HCT116 (cell line): ENCODE measurements around the gene SENP3. TPM values are rescaled to one million over a fixed set of nuclear protein-coding genes. Genes with fewer than 3 reads are reported as not detected.

Experiments
- ATAC-seq: fragments of 200-7000 bp; cut with Tn5 transposase; 2 replicates; pipeline ENCODE4 v1.9.1; 2020; ENCODE audit warnings: mild to moderate bottlenecking, moderate library complexity
- BruUV-seq: library from RNA; stranded (reverse); fragments of 400-500 nt; replicated peaks from 2 replicates; lab custom pipeline; 2021; lab: Mats Ljungman, UMichigan
- CTCF ChIA-PET: fragments of 300-600 bp; sonication (Branson Sonifier 250); formaldehyde crosslinking; loops from one replicate; lab custom pipeline; 2021; ENCODE audit warnings: antibody characterized with exemption; lab: Charles Lee
- POLR2A ChIA-PET: fragments of 300-600, 350-600 bp; sonication (Branson Sonifier 250); formaldehyde crosslinking; loops from one replicate; lab custom pipeline; 2021; ENCODE audit warnings: antibody characterized with exemption; lab: Charles Lee
- RAD21 ChIA-PET, 2 experiments: fragments of 300-600 bp; sonication (Branson Sonifier 250); formaldehyde crosslinking; loops; one replicate each; lab custom pipeline; 2023; ENCODE audit warnings: low total read pairs in 2 of 2; ENCODE audit not compliant: uncharacterized antibody in 2 of 2, unreplicated experiment in 2 of 2, low non-redundant PET in 1 of 2; lab: Charles Lee
- DNase-seq: peaks from one replicate; pipeline ENCODE4 v3.0.0-alpha.2; 2010; ENCODE audit warnings: low read depth, low spot score
- H2AFZ ChIP-seq: fragments of 200-600 bp; shearing (Covaris generic), sonication (generic); 2 replicates; pipeline ENCODE4 v1.6.1; 2017; ENCODE audit warnings: low read depth, mixed run types, mixed read lengths, antibody characterized with exemption, low read length; ENCODE audit not compliant: poor library complexity, severe bottlenecking
- H3K27ac ChIP-seq: 2 replicates; pipeline ENCODE4 v1.5.1; 2012; ENCODE audit warnings: low read depth, low read length
- H3K27me3 ChIP-seq: fragments of 200-600 bp; sonication (generic); 2 replicates; pipeline ENCODE4 v1.6.1; 2016; ENCODE audit warnings: mixed run types, low read length, mixed read lengths; ENCODE audit not compliant: insufficient read depth
- H3K36me3 ChIP-seq, 2 experiments: fragments of 200-500 bp in 1 of 2; fragments of 200-600 bp in 1 of 2; sonication (Bioruptor generic) in 1 of 2; sonication (generic) in 1 of 2; 2 replicates each; pipeline versions ENCODE4 v1.5.1 to v1.6.1; 2014 to 2016; ENCODE audit warnings: low read length in 2 of 2, inconsistent platforms in 1 of 2, mixed read lengths in 1 of 2, mixed run types in 1 of 2; ENCODE audit not compliant: insufficient read depth in 2 of 2, control insufficient read depth in 1 of 2
- H3K4me1 ChIP-seq, 2 experiments: fragments of 200-600 bp in 1 of 2; sonication (generic) in 1 of 2; 2 replicates each; pipeline versions ENCODE4 v1.5.1 to v1.6.1; 2012 to 2017; ENCODE audit warnings: low read length in 2 of 2, inconsistent platforms in 1 of 2, mild to moderate bottlenecking in 1 of 2, mixed read lengths in 1 of 2, mixed run types in 1 of 2, moderate library complexity in 1 of 2; ENCODE audit not compliant: insufficient read depth in 2 of 2, control insufficient read depth in 1 of 2
- H3K4me2 ChIP-seq: fragments of 200-600 bp; sonication (generic); 2 replicates; pipeline ENCODE4 v1.6.1; 2017; ENCODE audit warnings: mixed run types, low read length, mixed read lengths
- H3K4me3 ChIP-seq, 2 experiments: fragments of 200-600 bp in 1 of 2; sonication (generic) in 1 of 2; replicated peaks in 1 of 2; 2 replicates each; pipeline ENCODE4 v1.5.1; 2011 to 2016; ENCODE audit warnings: low read length in 2 of 2, control low read depth in 1 of 2, low read depth in 1 of 2, mild to moderate bottlenecking in 1 of 2, mixed read lengths in 1 of 2, mixed run types in 1 of 2
- H3K79me2 ChIP-seq: fragments of 200-600 bp; sonication (generic); 2 replicates; pipeline ENCODE4 v1.6.1; 2017; ENCODE audit warnings: mild to moderate bottlenecking, mixed run types, low read length, moderate library complexity, mixed read lengths; ENCODE audit not compliant: insufficient read depth
- H3K9ac ChIP-seq: fragments of 200-600 bp; sonication (generic); 2 replicates; pipeline ENCODE4 v1.6.1; 2016; ENCODE audit warnings: low read length, mixed read lengths
- H3K9me2 ChIP-seq: fragments of 200-600 bp; sonication (generic), shearing (Covaris generic); 2 replicates; pipeline ENCODE4 v1.6.1; 2017; ENCODE audit warnings: mixed run types, mild to moderate bottlenecking, moderate library complexity; ENCODE audit not compliant: insufficient read depth
- H3K9me3 ChIP-seq, 2 experiments: fragments of 200-500 bp in 1 of 2; fragments of 200-600 bp in 1 of 2; sonication (Bioruptor generic) in 1 of 2; sonication (generic) in 1 of 2; 2 replicates each; pipeline ENCODE4 v1.6.1; 2014 to 2017; ENCODE audit warnings: low read length in 2 of 2, mixed read lengths in 2 of 2, inconsistent platforms in 1 of 2, low read depth in 1 of 2, mild to moderate bottlenecking in 1 of 2, mixed run types in 1 of 2, moderate library complexity in 1 of 2; ENCODE audit not compliant: control insufficient read depth in 1 of 2, insufficient read depth in 1 of 2
- H4K20me1 ChIP-seq: fragments of 200-600 bp; sonication (generic), shearing (Covaris generic); 2 replicates; pipeline ENCODE4 v1.6.1; 2017; ENCODE audit warnings: mixed run types, mild to moderate bottlenecking, moderate library complexity; ENCODE audit not compliant: insufficient read depth
- CBX3 ChIP-seq: IDR thresholded peaks from 2 replicates; pipeline ENCODE4 v1.6.1; 2012; ENCODE audit warnings: low read depth
- CTCF ChIP-seq, 3 experiments: fragments of 200-600 bp in 1 of 3; sonication (generic) in 1 of 3; IDR thresholded peaks in 2 of 3; conservative IDR thresholded peaks in 1 of 3; 2 replicates each; pipeline ENCODE4 v1.5.1; 2012 to 2017; ENCODE audit warnings: low read depth in 2 of 3, low read length in 2 of 3, antibody characterized with exemption in 1 of 3, borderline replicate concordance in 1 of 3, control low read depth in 1 of 3, mild to moderate bottlenecking in 1 of 3, mixed read lengths in 1 of 3, mixed run types in 1 of 3, moderate library complexity in 1 of 3; ENCODE audit not compliant: insufficient read depth in 1 of 3
- EGR1 ChIP-seq: IDR thresholded peaks from 2 replicates; pipeline ENCODE4 v1.6.1; 2012; ENCODE audit warnings: low read depth
- ELF1 ChIP-seq: IDR thresholded peaks from 2 replicates; pipeline ENCODE4 v1.6.1; 2012; ENCODE audit warnings: low read depth, borderline replicate concordance
- EZH2 ChIP-seq: fragments of 200-600 bp; sonication (generic); IDR thresholded peaks from 2 replicates; pipeline ENCODE4 v1.6.1; 2017; ENCODE audit warnings: antibody characterized with exemption, mixed run types
- FOSL1 ChIP-seq: IDR thresholded peaks from 2 replicates; pipeline ENCODE4 v1.6.1; 2012; ENCODE audit warnings: low read depth
- JUND ChIP-seq: IDR thresholded peaks from 2 replicates; pipeline ENCODE4 v1.6.1; 2012
- POLR2AphosphoS5 ChIP-seq: IDR thresholded peaks from 2 replicates; pipeline ENCODE4 v1.6.1; 2011; ENCODE audit warnings: mild to moderate bottlenecking, low read depth, low read length, moderate library complexity
- REST ChIP-seq: IDR thresholded peaks from 2 replicates; pipeline ENCODE4 v1.6.1; 2012; ENCODE audit warnings: low read depth
- TCF7L2 ChIP-seq: IDR thresholded peaks from 2 replicates; pipeline ENCODE4 v1.7.0; 2011; ENCODE audit warnings: borderline replicate concordance, inconsistent platforms; ENCODE audit not compliant: insufficient read depth, insufficient read length; ENCODE audit errors: extremely low read depth
- ZNF274 ChIP-seq: fragments of 200-500 bp; sonication (Bioruptor generic); IDR thresholded peaks from 2 replicates; pipeline ENCODE4 v1.6.1; 2014; ENCODE audit warnings: mild to moderate bottlenecking, low read depth, low read length, inconsistent platforms
- intact Hi-C: fragments of 100-400 bp; cut with micrococcal nuclease; formaldehyde crosslinking; loops from 2 replicates; pipeline ENCODE4 v1.10.0; 2022
- total RNA-seq: library from RNA; stranded (reverse); gene quantifications from one replicate; pipeline ENCODE4 v1.2.1, GENCODE V29; 2021; ENCODE audit not compliant: unreplicated experiment
- TF ChIP-seq, protein P1 (sequence below): IDR thresholded peaks from 2 replicates; pipeline ENCODE4 v1.6.1; 2011; ENCODE audit warnings: mild to moderate bottlenecking, low read length, moderate library complexity; ENCODE audit not compliant: insufficient replicate concordance; ENCODE audit errors: extremely low read depth
- TF ChIP-seq, protein P2 (sequence below): IDR thresholded peaks from 2 replicates; pipeline ENCODE4 v1.6.1; 2012

Gene SENP3
- total RNA-seq, 1 experiment from 2014 or later, result 73.8 TPM

DNA sequence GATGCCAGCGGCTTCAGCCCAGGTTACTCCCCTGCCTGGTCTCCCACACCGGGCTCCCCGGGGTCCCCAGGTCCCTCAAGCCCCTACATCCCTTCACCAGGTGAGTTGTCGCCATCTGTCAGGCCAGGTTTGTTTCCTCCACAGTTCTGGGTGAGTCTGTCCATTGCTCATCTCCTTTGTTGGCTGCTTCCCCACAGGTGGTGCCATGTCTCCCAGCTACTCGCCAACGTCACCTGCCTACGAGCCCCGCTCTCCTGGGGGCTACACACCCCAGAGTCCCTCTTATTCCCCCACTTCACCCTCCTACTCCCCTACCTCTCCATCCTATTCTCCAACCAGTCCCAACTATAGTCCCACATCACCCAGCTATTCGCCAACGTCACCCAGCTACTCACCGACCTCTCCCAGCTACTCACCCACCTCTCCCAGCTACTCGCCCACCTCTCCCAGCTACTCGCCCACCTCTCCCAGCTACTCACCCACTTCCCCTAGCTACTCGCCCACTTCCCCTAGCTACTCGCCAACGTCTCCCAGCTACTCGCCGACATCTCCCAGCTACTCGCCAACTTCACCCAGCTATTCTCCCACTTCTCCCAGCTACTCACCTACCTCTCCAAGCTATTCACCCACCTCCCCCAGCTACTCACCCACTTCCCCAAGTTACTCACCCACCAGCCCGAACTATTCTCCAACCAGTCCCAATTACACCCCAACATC is 48.7 kb upstream of the SENP3 start:
- no TSS peak for BruUV-seq
- intact Hi-C loops, result loop anchor here (5.0 kb wide), 1 partner anchor 174 kb away; the partner anchor contains the start of genes TP53 and WRAP53
- Histone ChIP-seq H3K27ac (no peak overlapping the region), H3K4me1 (no peaks in the 10 kb centered on the region), H3K9me3 (no peaks in the 10 kb centered on the region), H3K27me3 (no peaks in the 10 kb centered on the region), H3K79me2 (peaks cover 3% of the 10 kb centered on the region; the same call in 1 of the 2 replicates), H4K20me1 (no peaks in the 10 kb centered on the region), H3K9ac (no peak overlapping the region), H3K4me2 (no peak overlapping the region), H3K4me3 (no peak overlapping the region), H3K36me3 (peaks cover 41 to 65% of the 10 kb centered on the region in 2 experiments), H2AFZ (no peak overlapping the region), H3K9me2 (no peaks in the 10 kb centered on the region)
- TF ChIP-seq, protein P1, sequence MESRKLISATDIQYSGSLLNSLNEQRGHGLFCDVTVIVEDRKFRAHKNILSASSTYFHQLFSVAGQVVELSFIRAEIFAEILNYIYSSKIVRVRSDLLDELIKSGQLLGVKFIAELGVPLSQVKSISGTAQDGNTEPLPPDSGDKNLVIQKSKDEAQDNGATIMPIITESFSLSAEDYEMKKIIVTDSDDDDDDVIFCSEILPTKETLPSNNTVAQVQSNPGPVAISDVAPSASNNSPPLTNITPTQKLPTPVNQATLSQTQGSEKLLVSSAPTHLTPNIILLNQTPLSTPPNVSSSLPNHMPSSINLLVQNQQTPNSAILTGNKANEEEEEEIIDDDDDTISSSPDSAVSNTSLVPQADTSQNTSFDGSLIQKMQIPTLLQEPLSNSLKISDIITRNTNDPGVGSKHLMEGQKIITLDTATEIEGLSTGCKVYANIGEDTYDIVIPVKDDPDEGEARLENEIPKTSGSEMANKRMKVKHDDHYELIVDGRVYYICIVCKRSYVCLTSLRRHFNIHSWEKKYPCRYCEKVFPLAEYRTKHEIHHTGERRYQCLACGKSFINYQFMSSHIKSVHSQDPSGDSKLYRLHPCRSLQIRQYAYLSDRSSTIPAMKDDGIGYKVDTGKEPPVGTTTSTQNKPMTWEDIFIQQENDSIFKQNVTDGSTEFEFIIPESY, result no peak
- TF ChIP-seq CTCF (IDR thresholded peaks at IDR 0.05 in 2 of 3, conservative IDR thresholded peaks at IDR 0.05 in 1 of 3; ENCODE audit: borderline replicate concordance in 1 of 3, insufficient read depth in 1 of 3, low read depth in 2 of 3, low read length in 2 of 3) (no peak), POLR2AphosphoS5 (no peak), ELF1 (no peak), FOSL1 (no peak), TCF7L2 (no peak), REST (no peak), CBX3 (no peak), EGR1 (no peak), JUND (no peak), EZH2 (no peak), ZNF274 (no peak)
- TF ChIP-seq, protein P2, sequence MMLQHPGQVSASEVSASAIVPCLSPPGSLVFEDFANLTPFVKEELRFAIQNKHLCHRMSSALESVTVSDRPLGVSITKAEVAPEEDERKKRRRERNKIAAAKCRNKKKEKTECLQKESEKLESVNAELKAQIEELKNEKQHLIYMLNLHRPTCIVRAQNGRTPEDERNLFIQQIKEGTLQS, result no peak
- ChIA-PET RAD21 (interaction anchor here in 1 of 2 experiments (0.6 kb wide), 1 partner anchor 67 kb away, joined by 3 read pairs; no protein-coding TSS in a partner anchor), CTCF (interaction anchor here (3.1 to 3.9 kb wide), 2 partner anchors 10 to 48 kb away, joined by 16 to 37 read pairs; partner anchors contain the start of gene SENP3), POLR2A (interaction anchor here (1.4 kb wide), 1 partner anchor 47 kb away, joined by 3 read pairs; no protein-coding TSS in a partner anchor)
- ATAC-seq (no peak), DNase-seq (no peak)
